Measurements from ENCODE around the gene PAFAH2.

The PAFAH2 gene

GRCh38 chr1:25922056-25922970, 75.5 kb downstream of the PAFAH2 start:
- no peaks in the 10 kb centered on the region for H4K20me1 ChIP-seq (ENCODE audit: insufficient read depth)
- no peak overlapping the region for H3K4me3 ChIP-seq (IDR thresholded peaks at IDR 0.05; ENCODE audit: insufficient read depth, low read depth, low read length)
- H3K27ac ChIP-seq: no peak overlapping the region
- H3K4me1 ChIP-seq (ENCODE audit: low read depth, poor library complexity, severe bottlenecking): no peaks in the 10 kb centered on the region
- H3K9ac ChIP-seq: no peak overlapping the region
- H2AFZ ChIP-seq (ENCODE audit: low read depth): no peak overlapping the region
- H3K27me3 ChIP-seq (ENCODE audit: insufficient read depth, low read depth): no peaks in the 10 kb centered on the region
- no peaks in the 10 kb centered on the region for H3K36me3 ChIP-seq (ENCODE audit: insufficient read depth)
- TF ChIP-seq, protein P1, sequence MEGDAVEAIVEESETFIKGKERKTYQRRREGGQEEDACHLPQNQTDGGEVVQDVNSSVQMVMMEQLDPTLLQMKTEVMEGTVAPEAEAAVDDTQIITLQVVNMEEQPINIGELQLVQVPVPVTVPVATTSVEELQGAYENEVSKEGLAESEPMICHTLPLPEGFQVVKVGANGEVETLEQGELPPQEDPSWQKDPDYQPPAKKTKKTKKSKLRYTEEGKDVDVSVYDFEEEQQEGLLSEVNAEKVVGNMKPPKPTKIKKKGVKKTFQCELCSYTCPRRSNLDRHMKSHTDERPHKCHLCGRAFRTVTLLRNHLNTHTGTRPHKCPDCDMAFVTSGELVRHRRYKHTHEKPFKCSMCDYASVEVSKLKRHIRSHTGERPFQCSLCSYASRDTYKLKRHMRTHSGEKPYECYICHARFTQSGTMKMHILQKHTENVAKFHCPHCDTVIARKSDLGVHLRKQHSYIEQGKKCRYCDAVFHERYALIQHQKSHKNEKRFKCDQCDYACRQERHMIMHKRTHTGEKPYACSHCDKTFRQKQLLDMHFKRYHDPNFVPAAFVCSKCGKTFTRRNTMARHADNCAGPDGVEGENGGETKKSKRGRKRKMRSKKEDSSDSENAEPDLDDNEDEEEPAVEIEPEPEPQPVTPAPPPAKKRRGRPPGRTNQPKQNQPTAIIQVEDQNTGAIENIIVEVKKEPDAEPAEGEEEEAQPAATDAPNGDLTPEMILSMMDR (conservative IDR thresholded peaks at IDR 0.05; ENCODE audit: low read depth, low read length): no peak
- H3K79me2 ChIP-seq (ENCODE audit: insufficient read depth, low read depth): no peaks in the 10 kb centered on the region
- H3K4me2 ChIP-seq: no peak overlapping the region

DNA sequence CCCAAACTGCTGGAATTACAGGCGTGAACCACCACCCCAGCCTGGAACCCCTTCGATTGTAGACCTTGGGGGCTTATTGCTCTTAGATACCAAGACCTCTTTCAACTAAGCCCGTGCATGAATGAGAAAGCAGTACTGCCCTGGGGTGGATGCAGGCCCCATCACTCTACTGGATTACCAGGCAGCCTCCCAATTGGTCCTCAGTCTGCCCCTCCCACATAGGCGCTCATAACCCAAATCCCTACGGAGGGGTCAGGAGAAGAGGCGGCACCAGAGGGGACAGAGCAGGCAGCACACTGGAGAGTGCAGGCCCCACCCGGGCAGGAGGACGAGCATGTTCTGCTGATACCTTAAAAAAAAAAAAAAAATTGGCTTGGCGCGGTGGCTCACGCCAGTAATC, 79.2 kb downstream of the PAFAH2 start:
- Histone ChIP-seq H3K9ac (no peak overlapping the region), H3K36me3 (ENCODE audit: insufficient read depth) (no peaks in the 10 kb centered on the region), H3K79me2 (ENCODE audit: insufficient read depth, low read depth) (no peaks in the 10 kb centered on the region), H3K27ac (no peak overlapping the region), H2AFZ (ENCODE audit: low read depth) (no peak overlapping the region), H3K27me3 (ENCODE audit: insufficient read depth, low read depth) (no peaks in the 10 kb centered on the region), H3K4me2 (no peak overlapping the region), H4K20me1 (ENCODE audit: insufficient read depth) (no peaks in the 10 kb centered on the region), H3K4me1 (ENCODE audit: low read depth, poor library complexity, severe bottlenecking) (no peaks in the 10 kb centered on the region), H3K4me3 (IDR thresholded peaks at IDR 0.05; ENCODE audit: insufficient read depth, low read depth, low read length) (no peak overlapping the region)
- TF ChIP-seq, protein P1 (conservative IDR thresholded peaks at IDR 0.05; ENCODE audit: low read depth, low read length): no peak

DNA sequence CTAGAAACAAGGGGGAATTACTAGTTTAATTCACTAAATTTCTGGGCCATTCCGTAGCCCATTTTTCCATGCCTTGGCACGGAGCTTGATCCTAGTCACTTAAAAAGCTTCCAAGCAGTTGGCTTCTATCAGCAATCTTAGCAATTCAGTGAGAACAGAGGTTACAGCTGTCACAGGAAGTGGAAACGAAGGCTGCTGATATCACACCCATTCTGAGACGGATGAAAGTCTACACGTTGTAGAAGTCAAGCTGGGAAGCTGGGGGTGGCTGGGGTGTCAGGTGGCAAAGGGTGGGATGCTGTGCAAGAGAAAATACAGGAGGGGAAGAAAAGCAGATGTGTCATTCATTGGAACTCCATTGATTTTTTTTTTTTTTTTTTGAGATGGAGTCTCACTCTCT, 79.9 kb downstream of the PAFAH2 start:
- Histone ChIP-seq H2AFZ (ENCODE audit: low read depth) (no peak overlapping the region), H3K4me1 (ENCODE audit: low read depth, poor library complexity, severe bottlenecking) (no peaks in the 10 kb centered on the region), H3K27me3 (ENCODE audit: insufficient read depth, low read depth) (no peaks in the 10 kb centered on the region), H3K9ac (no peak overlapping the region), H4K20me1 (ENCODE audit: insufficient read depth) (no peaks in the 10 kb centered on the region), H3K36me3 (ENCODE audit: insufficient read depth) (no peaks in the 10 kb centered on the region), H3K27ac (no peak overlapping the region), H3K79me2 (ENCODE audit: insufficient read depth, low read depth) (no peaks in the 10 kb centered on the region), H3K4me2 (no peak overlapping the region), H3K4me3 (IDR thresholded peaks at IDR 0.05; ENCODE audit: insufficient read depth, low read depth, low read length) (no peak overlapping the region)
- TF ChIP-seq, protein P1 (conservative IDR thresholded peaks at IDR 0.05; ENCODE audit: low read depth, low read length): no peak

GRCh38 chr1:25916460-25916859, 81.4 kb downstream of the PAFAH2 start:
- TF ChIP-seq, protein P1 (conservative IDR thresholded peaks at IDR 0.05; ENCODE audit: low read depth, low read length): no peak
- Histone ChIP-seq H3K4me1 (ENCODE audit: low read depth, poor library complexity, severe bottlenecking) (no peaks in the 10 kb centered on the region), H3K27ac (no peak overlapping the region), H2AFZ (ENCODE audit: low read depth) (no peak overlapping the region), H3K9ac (no peak overlapping the region), H3K36me3 (ENCODE audit: insufficient read depth) (no peaks in the 10 kb centered on the region), H4K20me1 (ENCODE audit: insufficient read depth) (no peaks in the 10 kb centered on the region), H3K79me2 (ENCODE audit: insufficient read depth, low read depth) (no peaks in the 10 kb centered on the region), H3K4me2 (no peak overlapping the region), H3K4me3 (IDR thresholded peaks at IDR 0.05; ENCODE audit: insufficient read depth, low read depth, low read length) (no peak overlapping the region), H3K27me3 (ENCODE audit: insufficient read depth, low read depth) (no peaks in the 10 kb centered on the region)
